Measurements from ENCODE around the gene SKOR1.
A peak's percentile ranks its signal among the peaks of the same experiment; 100 is the strongest.

Gene SKOR1

GRCh38 chr15:67854358-67854757 is 29.0 kb downstream of the SKOR1 start:
- DNase-seq: no peak

- DNase-seq: no peak
Measured at GRCh38 chr15:67855842-67856241, 30.5 kb downstream of the SKOR1 start.

- DNase-seq: no peak
Measured at GRCh38 chr15:67857220-67857619, 31.9 kb downstream of the SKOR1 start.

GRCh38 chr15:67859331-67859946 is 34.1 kb downstream of the SKOR1 start:
- DNase-seq: no peak

DNA sequence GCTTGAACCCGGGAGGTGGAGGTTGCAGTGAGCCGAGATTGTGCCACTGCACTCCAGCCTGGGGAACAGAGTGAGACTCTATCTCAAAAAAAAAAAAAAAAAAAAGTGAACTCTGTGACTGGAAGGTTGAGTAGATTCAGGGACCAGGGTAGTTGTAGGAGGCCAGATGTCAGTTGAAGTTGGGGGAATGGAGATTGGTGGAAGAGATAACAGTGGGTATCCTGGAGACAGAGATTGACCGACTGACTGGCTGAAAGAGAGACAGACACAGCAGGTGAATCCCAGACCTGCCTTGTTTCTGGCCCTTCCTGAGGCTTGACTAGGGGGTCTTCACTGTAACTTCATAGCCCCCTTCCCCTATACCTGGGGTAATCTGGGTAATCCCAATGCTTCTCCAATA is 36.7 kb downstream of the SKOR1 start:
- no peak for DNase-seq

DNA sequence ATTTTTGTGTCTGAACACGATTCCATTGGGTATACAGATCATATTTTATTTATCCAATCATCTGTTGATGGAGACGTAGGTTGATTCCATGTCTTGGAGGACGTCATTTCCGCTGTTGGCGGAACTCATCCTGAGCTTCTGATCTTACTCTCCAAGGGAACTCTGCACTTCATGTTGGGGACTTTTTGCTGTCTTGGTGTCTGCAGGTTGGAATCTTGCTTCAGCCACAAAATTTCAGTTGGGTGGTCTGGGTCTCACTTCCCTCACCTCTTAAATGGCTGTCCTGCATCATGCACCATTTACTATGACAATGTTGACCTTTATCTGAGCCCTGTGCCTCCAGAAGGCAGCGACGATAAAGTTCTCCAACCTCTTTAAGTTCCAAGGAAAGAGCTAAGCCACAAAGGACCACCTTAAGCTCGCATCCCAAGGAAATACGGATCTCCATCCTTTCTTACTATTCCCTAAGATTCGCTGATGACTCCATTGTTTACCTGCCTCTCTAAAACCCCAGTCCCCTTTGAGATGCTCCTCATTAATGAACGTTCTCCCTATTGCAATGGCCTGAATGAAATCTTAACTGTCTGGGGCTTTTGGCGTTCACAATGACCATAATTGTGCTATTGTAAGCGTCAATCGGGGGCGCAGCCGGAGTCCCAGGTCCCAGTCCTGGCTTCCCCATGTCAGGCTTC is 37.6 kb downstream of the SKOR1 start:
- no peak for DNase-seq

GRCh38 chr15:67863442-67863987 is 38.2 kb downstream of the SKOR1 start:
- peak; percentile 60 for DNase-seq

- DNase-seq: no peak
Measured at GRCh38 chr15:67865331-67865730, 40.0 kb downstream of the SKOR1 start.

- no peak for DNase-seq
Measured at GRCh38 chr15:67865766-67866165, 40.5 kb downstream of the SKOR1 start.

DNA sequence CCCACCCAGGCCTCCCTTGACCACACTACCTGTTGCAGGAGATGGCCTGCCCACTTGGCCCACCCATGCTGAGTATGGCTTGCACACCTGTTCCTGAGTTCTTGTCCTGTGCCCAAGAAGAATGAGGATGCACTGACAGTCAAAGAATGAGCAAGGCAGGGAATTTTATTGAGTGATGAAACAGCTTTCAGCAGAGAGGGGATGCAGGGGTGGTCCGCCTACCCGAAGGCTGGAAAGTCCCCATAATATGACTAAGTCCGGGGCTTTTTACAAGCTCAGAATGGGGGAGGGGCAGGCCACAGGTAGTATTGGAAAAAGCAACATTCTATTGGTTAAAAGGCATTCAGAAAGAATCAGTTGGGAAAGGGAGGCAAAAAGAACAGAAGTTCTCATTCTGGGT is 44.4 kb downstream of the SKOR1 start:
- DNase-seq: no peak

DNA sequence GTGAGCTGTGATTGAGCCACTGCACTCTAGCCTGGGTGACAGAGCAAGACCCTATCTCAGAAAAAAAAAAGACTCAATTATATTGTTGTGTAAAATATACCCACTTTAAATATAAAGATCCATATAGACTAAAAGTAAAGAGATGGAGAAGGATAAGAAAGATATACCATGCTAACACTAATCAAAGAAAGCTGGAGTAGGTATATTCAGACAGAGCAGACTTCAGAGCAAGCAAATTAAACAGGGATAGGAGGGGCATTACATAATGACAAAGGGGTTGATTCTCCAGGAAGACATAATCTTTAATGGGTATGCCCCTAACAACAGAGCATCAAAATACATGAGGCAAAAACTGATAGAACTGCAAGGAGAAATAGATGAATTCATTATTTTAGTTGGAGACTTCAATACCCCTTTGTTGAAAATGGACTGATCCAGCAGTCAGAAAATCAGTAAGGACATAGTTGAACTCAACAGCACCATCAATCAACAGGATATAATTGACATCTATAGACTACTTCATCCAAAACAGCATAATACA is 45.6 kb downstream of the SKOR1 start:
- no peak for DNase-seq

DNA sequence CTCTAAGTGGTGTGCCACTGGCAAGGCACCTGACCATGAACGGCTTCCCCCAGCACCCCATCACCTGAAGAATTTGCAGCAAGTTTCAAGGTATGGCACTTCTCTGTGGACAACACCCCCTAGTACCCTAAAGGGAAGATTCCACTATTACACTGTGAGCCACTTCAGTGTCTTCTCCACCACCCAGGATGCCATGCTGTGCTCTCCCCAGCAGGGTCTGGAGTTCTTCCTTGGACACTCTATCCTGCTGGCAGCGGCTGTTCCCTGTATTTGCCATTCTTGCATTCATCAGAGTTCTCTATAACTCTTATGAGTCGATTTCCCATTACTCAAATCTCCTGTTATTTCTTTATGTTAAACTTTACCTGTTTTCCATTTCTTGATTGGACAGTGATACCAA is 48.5 kb downstream of the SKOR1 start:
- DNase-seq: no peak

- no peak for DNase-seq
Measured at GRCh38 chr15:67878712-67879206, 53.5 kb downstream of the SKOR1 start.

DNA sequence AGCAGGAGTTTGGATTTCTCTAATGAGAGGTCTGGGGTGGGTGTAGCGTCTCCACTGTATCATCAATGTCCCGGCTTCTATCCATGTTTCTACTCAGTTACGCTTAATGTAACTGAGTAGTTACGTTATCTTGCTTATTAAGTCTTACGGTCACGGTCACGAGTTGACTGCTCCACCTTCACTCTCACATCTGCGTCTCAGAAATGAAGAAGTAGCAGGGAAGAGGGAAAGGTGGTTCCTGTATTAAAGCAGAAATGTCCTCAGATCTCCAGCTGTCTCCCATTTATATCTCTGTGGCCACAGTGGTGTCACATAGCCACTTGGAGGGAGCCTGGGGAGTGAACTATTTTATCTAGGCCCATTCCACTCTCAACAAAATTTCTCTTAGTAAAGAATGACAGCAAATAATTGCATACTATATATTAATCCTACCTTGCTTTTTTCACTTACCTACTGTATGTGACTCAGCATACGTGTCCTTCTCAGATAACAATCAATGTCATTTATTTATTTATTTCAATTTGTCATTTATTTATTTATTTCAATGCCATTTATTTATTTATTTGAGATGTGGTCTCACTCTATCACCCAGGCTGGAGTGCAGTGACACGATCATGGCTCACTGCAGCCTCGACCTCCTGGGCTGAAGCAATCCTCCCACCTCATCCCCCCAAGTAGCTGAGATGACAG is 54.3 kb downstream of the SKOR1 start:
- DNase-seq: no peak

- DNase-seq: no peak
Measured at GRCh38 chr15:67880651-67881182, 55.4 kb downstream of the SKOR1 start.

DNA sequence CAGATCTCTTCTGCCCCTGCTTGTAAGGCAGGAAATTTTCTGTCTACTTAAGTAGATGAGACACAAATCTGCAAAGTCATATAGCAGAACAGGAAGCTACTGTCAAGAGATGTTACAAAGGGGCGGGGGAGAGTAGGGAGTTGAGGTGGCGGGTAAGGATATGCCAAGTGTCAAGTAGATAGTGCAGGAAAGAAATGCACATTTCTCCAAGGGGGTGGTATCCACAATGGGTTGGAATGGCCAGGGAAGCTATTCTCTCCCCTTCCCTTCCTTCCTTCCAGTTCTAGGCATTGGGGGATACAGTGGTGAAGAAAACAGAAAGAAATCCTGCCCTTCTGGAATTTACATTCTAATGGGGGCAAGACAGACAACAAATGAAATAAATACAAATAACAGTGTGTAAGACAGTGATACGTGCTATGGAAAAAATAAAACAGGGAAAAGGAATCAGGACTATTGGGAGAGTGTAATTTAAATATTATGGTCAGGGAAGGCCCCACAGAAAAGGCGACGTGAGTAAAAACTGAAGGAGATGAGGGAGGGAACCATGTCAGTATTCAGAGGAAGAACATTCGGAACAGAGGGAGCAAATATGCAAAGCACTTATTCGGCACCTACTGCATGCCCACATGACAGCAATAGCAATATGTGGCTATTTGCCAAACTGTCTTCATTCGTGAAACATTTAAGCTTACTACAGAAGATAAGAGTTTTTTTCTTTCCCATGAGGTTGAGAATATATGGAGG is 57.4 kb downstream of the SKOR1 start:
- no peak for DNase-seq

DNA sequence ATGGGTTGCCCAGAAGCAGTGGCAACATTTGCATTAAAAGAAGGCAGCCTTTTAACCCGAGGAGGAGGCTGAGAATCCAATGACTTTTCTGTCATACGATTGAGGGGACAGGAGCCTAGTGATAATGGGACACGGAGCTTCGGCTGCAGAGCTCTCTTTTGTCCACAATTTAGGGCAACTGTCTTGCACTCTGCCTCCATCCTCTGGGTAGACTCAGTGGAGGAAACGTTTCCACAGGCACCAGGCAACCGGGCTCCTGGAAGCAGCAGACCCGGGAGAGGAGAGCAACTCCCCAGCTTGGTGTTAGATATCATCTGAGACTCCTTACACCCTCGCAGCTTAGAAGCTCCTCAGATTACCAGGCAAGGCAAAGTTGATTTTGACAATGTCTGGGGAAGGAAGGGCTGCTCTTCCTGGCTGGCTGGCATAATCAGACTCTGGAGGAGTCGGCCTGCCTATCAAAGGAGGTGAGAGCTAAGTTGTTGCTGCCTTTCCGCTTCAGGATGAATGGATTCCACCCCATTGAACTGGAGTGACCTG is 58.0 kb downstream of the SKOR1 start:
- no peak for DNase-seq

DNA sequence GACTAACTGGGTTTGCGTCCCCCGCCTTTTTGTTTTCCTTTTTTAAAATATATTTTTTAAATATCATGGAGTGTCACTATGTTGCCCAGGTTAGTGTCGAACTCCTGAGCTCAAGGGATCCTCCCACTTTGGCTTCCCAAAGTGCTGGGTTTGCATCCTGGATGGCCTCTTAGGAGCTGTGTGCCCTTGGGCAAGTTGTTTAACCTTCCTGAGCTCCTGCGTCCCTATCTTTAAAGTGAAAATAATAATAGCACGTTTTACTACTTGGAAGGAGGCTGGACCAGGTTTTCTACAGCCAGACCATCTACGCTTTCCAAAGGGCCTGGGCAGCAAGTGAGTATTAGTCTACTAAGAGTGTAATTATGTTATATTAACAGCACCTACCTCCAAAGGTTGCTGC is 58.7 kb downstream of the SKOR1 start:
- DNase-seq: no peak
